GM23338 (cell line): ENCODE data around the gene RPL32. TPM values are rescaled to one million over a fixed set of nuclear protein-coding genes. Genes with fewer than 3 reads are reported as not detected.

ENCODE experiments used
- ATAC-seq: fragments of 200-7000 bp; cut with Tn5 transposase; 3 replicates; pipeline ENCODE4 v1.9.1; 2020
- DNase-seq: peaks from one replicate; pipeline ENCODE4 v3.0.0-alpha.2; 2015; ENCODE audit warnings: low spot score
- H2AFZ ChIP-seq: fragments of 200-600 bp; sonication (generic); 2 replicates; pipeline ENCODE4 v1.8.0; 2016; ENCODE audit warnings: antibody characterized with exemption, mild to moderate bottlenecking, moderate library complexity
- H3F3A ChIP-seq: fragments of 200-600 bp; sonication (generic); replicated peaks from 2 replicates; pipeline ENCODE4 v1.8.0; 2017; ENCODE audit warnings: antibody characterized with exemption, mixed run types, low read depth
- H3K27ac ChIP-seq: fragments of 200-600 bp; sonication (generic); 2 replicates; pipeline ENCODE4 v1.6.1; 2016; ENCODE audit warnings: low read depth
- H3K27me3 ChIP-seq: fragments of 200-600 bp; sonication (generic); 2 replicates; pipeline ENCODE4 v1.8.0; 2016; ENCODE audit warnings: mild to moderate bottlenecking, mixed run types, moderate library complexity; ENCODE audit not compliant: insufficient read depth
- H3K36me3 ChIP-seq: fragments of 200-600 bp; sonication (generic); 2 replicates; pipeline ENCODE4 v1.8.0; 2016; ENCODE audit warnings: mild to moderate bottlenecking; ENCODE audit not compliant: insufficient read depth
- H3K4me1 ChIP-seq: fragments of 200-600 bp; sonication (generic); 2 replicates; pipeline ENCODE4 v1.8.0; 2016; ENCODE audit warnings: mild to moderate bottlenecking, moderate library complexity; ENCODE audit not compliant: insufficient read depth
- H3K4me2 ChIP-seq: fragments of 200-600 bp; sonication (generic); 2 replicates; pipeline ENCODE4 v1.7.1; 2017; ENCODE audit warnings: mixed run types
- H3K4me3 ChIP-seq: fragments of 200-600 bp; sonication (generic); 2 replicates; pipeline ENCODE4 v1.6.1; 2016; ENCODE audit warnings: mixed run types
- H3K79me2 ChIP-seq: fragments of 200-600 bp; sonication (generic); replicated peaks from 2 replicates; pipeline ENCODE4 v1.8.0; 2017; ENCODE audit warnings: mild to moderate bottlenecking; ENCODE audit not compliant: insufficient read depth
- H3K9me2 ChIP-seq: fragments of 200-600 bp; sonication (generic); 2 replicates; pipeline ENCODE4 v1.8.0; 2017; ENCODE audit not compliant: insufficient read depth
- H4K20me1 ChIP-seq: fragments of 200-600 bp; sonication (generic); replicated peaks from 2 replicates; pipeline ENCODE4 v1.8.0; 2017; ENCODE audit warnings: mild to moderate bottlenecking; ENCODE audit not compliant: insufficient read depth
- H3K27ac Mint-ChIP-seq: 2 replicates; pipeline ENCODE4 v1.8.0; 2020; ENCODE audit warnings: inconsistent platforms, mild to moderate bottlenecking, moderate library complexity, mixed read lengths
- H3K27me3 Mint-ChIP-seq: 3 replicates; pipeline ENCODE4 v1.8.0; 2022; ENCODE audit warnings: low read depth, mild to moderate bottlenecking, moderate library complexity, mixed read lengths, inconsistent platforms; ENCODE audit not compliant: insufficient read depth, poor library complexity
- H3K36me3 Mint-ChIP-seq: 3 replicates; pipeline ENCODE4 v1.8.0; 2021; ENCODE audit warnings: low read depth, mild to moderate bottlenecking, inconsistent platforms, moderate library complexity, mixed read lengths
- H3K4me1 Mint-ChIP-seq: 3 replicates; pipeline ENCODE4 v1.8.0; 2020; ENCODE audit warnings: mild to moderate bottlenecking, inconsistent platforms, mixed read lengths
- H3K4me3 Mint-ChIP-seq: 3 replicates; pipeline ENCODE4 v1.8.0; 2021; ENCODE audit warnings: moderate library complexity, mild to moderate bottlenecking, inconsistent platforms, mixed read lengths
- H3K9me3 Mint-ChIP-seq: 3 replicates; pipeline ENCODE4 v1.8.0; 2020; ENCODE audit warnings: moderate library complexity, mild to moderate bottlenecking, inconsistent platforms, mixed read lengths
- CTCF ChIP-seq, 2 experiments: fragments of 200-600 bp in 1 of 2; sonication (generic) in 1 of 2; conservative IDR thresholded peaks; 2 replicates each; pipeline versions ENCODE4 v1.5.1 to v1.6.1; 2016 to 2017; ENCODE audit warnings: antibody characterized with exemption in 2 of 2, low read depth in 2 of 2, mild to moderate bottlenecking in 2 of 2, moderate library complexity in 1 of 2
- EZH2phosphoT487 ChIP-seq: fragments of 200-600 bp; sonication (generic); IDR thresholded peaks from one replicate; pipeline ENCODE4 v1.8.1; 2018; ENCODE audit warnings: antibody characterized with exemption; ENCODE audit not compliant: unreplicated experiment
- JUNB ChIP-seq: IDR thresholded peaks from one replicate; pipeline ENCODE4 v1.6.1; 2016; ENCODE audit warnings: antibody characterized with exemption; ENCODE audit not compliant: unreplicated experiment
- POLR2AphosphoS5 ChIP-seq: IDR thresholded peaks from 2 replicates; pipeline ENCODE4 v1.6.1; 2016; ENCODE audit warnings: antibody characterized with exemption, low read depth
- ZNF114 ChIP-seq: fragments of 250-450 bp; sonication (Bioruptor Pico); IDR thresholded peaks from 2 replicates; pipeline ENCODE4 v1.5.0; 2020; ENCODE audit warnings: mild to moderate bottlenecking, moderate library complexity
- ZNF331 ChIP-seq: fragments of 250-450 bp; sonication (Bioruptor Pico); IDR thresholded peaks from 2 replicates; pipeline ENCODE4 v1.5.0; 2020; ENCODE audit warnings: low read depth, mild to moderate bottlenecking, moderate library complexity
- polyA plus RNA-seq: library from polyadenylated mRNA; unstranded; fragments of >200 nt; fragmentation: Nextera tagmentation; extraction: Ambion mirVana; gene quantifications from 2 replicates; pipeline ENCODE4 v1.2.1, GENCODE V29; 2016
- total RNA-seq: library from RNA; depleted of rRNA; stranded (reverse); fragments of >200 nt; shearing (Covaris generic); gene quantifications from 2 replicates; pipeline ENCODE4 v1.2.3, GENCODE V29; 2014

Gene RPL32
- total and polyA plus RNA-seq, 2 experiments from 2014 or later, result 561 to 2,550 TPM

GRCh38 chr3:12830785-12831156 lies 10.6 kb downstream of the RPL32 start:
- H3F3A ChIP-seq, result peaks cover 56% of the 10 kb centered on the region
- ATAC-seq, result no peak; the same call in 2 of the 3 replicates
- H3K36me3 ChIP-seq, result peaks cover 31% of the 10 kb centered on the region
- peaks cover 15% of the 10 kb centered on the region for H3K4me1 ChIP-seq
- Mint-ChIP-seq H3K36me3 (peaks cover 63% of the 10 kb centered on the region), H3K27ac (peak overlapping the region; percentile 82; the same call in 1 of the 2 replicates), H3K9me3 (no peaks in the 10 kb centered on the region), H3K27me3 (peaks cover 15% of the 10 kb centered on the region), H3K4me1 (peaks cover 41% of the 10 kb centered on the region), H3K4me3 (no peak overlapping the region)
- H3K79me2 ChIP-seq, result 0 out of 2 replicates have a peak, but pooled peaks cover 10% of the 10 kb centered on the region
- no peaks in the 10 kb centered on the region for H3K9me2 ChIP-seq
- peaks cover 18% of the 10 kb centered on the region for H4K20me1 ChIP-seq
- H3K4me3 ChIP-seq, result no peak overlapping the region
- H2AFZ ChIP-seq, result no peak overlapping the region
- H3K27me3 ChIP-seq, result no peaks in the 10 kb centered on the region
- H3K27ac ChIP-seq, result peak overlapping the region; percentile 65
- DNase-seq, result no peak
- no peak overlapping the region for H3K4me2 ChIP-seq
- TF ChIP-seq EZH2phosphoT487 (no peak), JUNB (no peak), ZNF114 (CRISPR knock-in tag) (no peak), POLR2AphosphoS5 (no peak), ZNF331 (CRISPR knock-in tag) (no peak), CTCF (conservative IDR thresholded peaks at IDR 0.05; ENCODE audit: low read depth in 2 of 2) (peak in 1 of 2 experiments; percentile 41; a peak in 2 of 4 replicates)

- H3K9me2 ChIP-seq, result no peaks in the 10 kb centered on the region
- Mint-ChIP-seq H3K4me3 (no peak overlapping the region), H3K36me3 (peaks cover 57% of the 10 kb centered on the region), H3K4me1 (peaks cover 36% of the 10 kb centered on the region), H3K9me3 (no peaks in the 10 kb centered on the region), H3K27ac (peak overlapping the region; percentile 82), H3K27me3 (peaks cover 15% of the 10 kb centered on the region)
- H3K36me3 ChIP-seq, result peaks cover 25% of the 10 kb centered on the region
- no peak overlapping the region for H3K4me2 ChIP-seq
- TF ChIP-seq JUNB (no peak), CTCF (conservative IDR thresholded peaks at IDR 0.05; ENCODE audit: low read depth in 2 of 2) (peak in 1 of 2 experiments; percentile 63; a peak in 2 of 4 replicates)
- ATAC-seq, result peak; percentile 49
- H3K27ac ChIP-seq, result peak overlapping the region; percentile 65
- no peak overlapping the region for H2AFZ ChIP-seq
- DNase-seq, result peak; percentile 55
- H3F3A ChIP-seq, result peaks cover 49% of the 10 kb centered on the region
- H3K79me2 ChIP-seq, result 0 out of 2 replicates have a peak, but pooled peaks cover 3% of the 10 kb centered on the region
- H3K4me1 ChIP-seq, result peaks cover 12% of the 10 kb centered on the region; the same call in 1 of the 2 replicates
- H3K27me3 ChIP-seq, result no peaks in the 10 kb centered on the region
- peaks cover 12% of the 10 kb centered on the region for H4K20me1 ChIP-seq
- H3K4me3 ChIP-seq, result no peak overlapping the region
These were observed 11.2 kb downstream of the RPL32 start for GRCh38 chr3:12829886-12830784.
